Activated B cell treated with CpG ODN at 0.5 μM for 24 hours (primary cell): ENCODE results near the gene PLK5. TPM values are rescaled to one million over a fixed set of nuclear protein-coding genes. Genes with fewer than 3 reads are reported as not detected.

Experiments
- ATAC-seq: fragments of 200-7000 bp; cut with Tn5 transposase; one replicate; pipeline ENCODE4 v1.10.0; 2021; ENCODE audit warnings: low read depth, mild to moderate bottlenecking, moderate library complexity
- CTCF ChIA-PET: fragments of 350-600 bp; sonication (Branson Sonifier 250); formaldehyde crosslinking; loops from one replicate; lab custom pipeline; 2021; ENCODE audit warnings: antibody characterized with exemption; lab: Charles Lee
- POLR2A ChIA-PET: fragments of 350-600 bp; sonication (Branson Sonifier 250); formaldehyde crosslinking; loops from one replicate; lab custom pipeline; 2021; ENCODE audit warnings: antibody characterized with exemption; lab: Charles Lee
- DNase-seq: peaks from one replicate; pipeline ENCODE4 v3.0.0; 2022
- H3K27ac Mint-ChIP-seq: one replicate; pipeline ENCODE4 v1.8.0; 2020; ENCODE audit warnings: mixed read lengths
- H3K27me3 Mint-ChIP-seq: one replicate; pipeline ENCODE4 v1.8.0; 2021; ENCODE audit warnings: mixed read lengths
- H3K36me3 Mint-ChIP-seq: one replicate; pipeline ENCODE4 v1.8.0; 2021; ENCODE audit warnings: low read depth, mixed read lengths
- H3K4me1 Mint-ChIP-seq: one replicate; pipeline ENCODE4 v1.8.0; 2021; ENCODE audit warnings: mixed read lengths
- H3K4me3 Mint-ChIP-seq: one replicate; pipeline ENCODE4 v1.8.0; 2020; ENCODE audit warnings: mild to moderate bottlenecking, mixed read lengths
- H3K9me3 Mint-ChIP-seq: one replicate; pipeline ENCODE4 v1.8.0; 2020; ENCODE audit warnings: mixed read lengths
- intact Hi-C: fragments of 100-400 bp; cut with micrococcal nuclease; formaldehyde crosslinking; loops from one replicate; pipeline ENCODE4 v1.15.1; 2024
- total RNA-seq: library from RNA; stranded (reverse); gene quantifications from 2 replicates; pipeline ENCODE4 v1.2.3, GENCODE V29; 2022
- TF ChIP-seq, protein P1 (sequence below): fragments of 200-600 bp; IDR thresholded peaks from one replicate; pipeline ENCODE4 v1.8.0; 2022; ENCODE audit warnings: antibody characterized with exemption, mild to moderate bottlenecking

PLK5 gene
- total RNA-seq, 1 donor from 2014 or later, result not detected

DNA sequence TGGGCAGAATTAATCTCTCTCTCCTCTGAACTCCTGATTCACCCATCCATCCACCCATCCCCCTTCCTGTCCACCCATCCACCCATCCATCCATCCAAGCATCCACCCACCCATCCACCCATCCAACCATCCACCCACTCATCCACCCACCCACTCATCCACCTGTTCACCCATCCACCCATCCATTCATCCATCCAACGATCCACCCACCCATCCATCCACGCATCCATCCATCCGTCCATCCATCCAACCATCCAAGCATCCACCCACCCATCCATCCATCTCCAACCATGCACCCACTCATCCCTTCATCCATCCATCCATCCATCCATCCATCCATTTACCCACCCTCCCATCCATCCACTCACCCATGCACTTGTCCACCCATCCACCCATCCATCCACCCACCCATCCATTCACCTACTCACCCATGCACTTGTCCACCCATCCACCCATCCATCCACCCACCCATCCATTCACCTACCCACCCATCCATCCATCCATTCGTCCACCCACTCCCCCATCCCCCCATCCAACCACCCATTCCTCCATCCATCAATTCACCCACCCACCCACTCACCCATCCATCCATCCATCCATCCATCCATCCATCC, 25.6 kb downstream of the PLK5 start:
- Mint-ChIP-seq H3K4me3 (no peak overlapping the region), H3K36me3 (no peaks in the 10 kb centered on the region), H3K27me3 (peaks cover 14% of the 10 kb centered on the region), H3K27ac (no peak overlapping the region), H3K9me3 (no peaks in the 10 kb centered on the region), H3K4me1 (peaks cover 6% of the 10 kb centered on the region)
- CTCF ChIA-PET, result interaction anchor here (1.7 kb wide), 1 partner anchor 123 kb away, joined by 6 read pairs; no protein-coding TSS in a partner anchor
- DNase-seq (no peak), ATAC-seq (no peak)
- intact Hi-C loops, result loop anchor here (5.0 kb wide), 1 partner anchor 263 kb away; the partner anchor contains the start of gene ATP8B3
- TF ChIP-seq, protein P1, sequence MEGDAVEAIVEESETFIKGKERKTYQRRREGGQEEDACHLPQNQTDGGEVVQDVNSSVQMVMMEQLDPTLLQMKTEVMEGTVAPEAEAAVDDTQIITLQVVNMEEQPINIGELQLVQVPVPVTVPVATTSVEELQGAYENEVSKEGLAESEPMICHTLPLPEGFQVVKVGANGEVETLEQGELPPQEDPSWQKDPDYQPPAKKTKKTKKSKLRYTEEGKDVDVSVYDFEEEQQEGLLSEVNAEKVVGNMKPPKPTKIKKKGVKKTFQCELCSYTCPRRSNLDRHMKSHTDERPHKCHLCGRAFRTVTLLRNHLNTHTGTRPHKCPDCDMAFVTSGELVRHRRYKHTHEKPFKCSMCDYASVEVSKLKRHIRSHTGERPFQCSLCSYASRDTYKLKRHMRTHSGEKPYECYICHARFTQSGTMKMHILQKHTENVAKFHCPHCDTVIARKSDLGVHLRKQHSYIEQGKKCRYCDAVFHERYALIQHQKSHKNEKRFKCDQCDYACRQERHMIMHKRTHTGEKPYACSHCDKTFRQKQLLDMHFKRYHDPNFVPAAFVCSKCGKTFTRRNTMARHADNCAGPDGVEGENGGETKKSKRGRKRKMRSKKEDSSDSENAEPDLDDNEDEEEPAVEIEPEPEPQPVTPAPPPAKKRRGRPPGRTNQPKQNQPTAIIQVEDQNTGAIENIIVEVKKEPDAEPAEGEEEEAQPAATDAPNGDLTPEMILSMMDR, result no peak
- POLR2A ChIA-PET, result no interaction called here

DNA sequence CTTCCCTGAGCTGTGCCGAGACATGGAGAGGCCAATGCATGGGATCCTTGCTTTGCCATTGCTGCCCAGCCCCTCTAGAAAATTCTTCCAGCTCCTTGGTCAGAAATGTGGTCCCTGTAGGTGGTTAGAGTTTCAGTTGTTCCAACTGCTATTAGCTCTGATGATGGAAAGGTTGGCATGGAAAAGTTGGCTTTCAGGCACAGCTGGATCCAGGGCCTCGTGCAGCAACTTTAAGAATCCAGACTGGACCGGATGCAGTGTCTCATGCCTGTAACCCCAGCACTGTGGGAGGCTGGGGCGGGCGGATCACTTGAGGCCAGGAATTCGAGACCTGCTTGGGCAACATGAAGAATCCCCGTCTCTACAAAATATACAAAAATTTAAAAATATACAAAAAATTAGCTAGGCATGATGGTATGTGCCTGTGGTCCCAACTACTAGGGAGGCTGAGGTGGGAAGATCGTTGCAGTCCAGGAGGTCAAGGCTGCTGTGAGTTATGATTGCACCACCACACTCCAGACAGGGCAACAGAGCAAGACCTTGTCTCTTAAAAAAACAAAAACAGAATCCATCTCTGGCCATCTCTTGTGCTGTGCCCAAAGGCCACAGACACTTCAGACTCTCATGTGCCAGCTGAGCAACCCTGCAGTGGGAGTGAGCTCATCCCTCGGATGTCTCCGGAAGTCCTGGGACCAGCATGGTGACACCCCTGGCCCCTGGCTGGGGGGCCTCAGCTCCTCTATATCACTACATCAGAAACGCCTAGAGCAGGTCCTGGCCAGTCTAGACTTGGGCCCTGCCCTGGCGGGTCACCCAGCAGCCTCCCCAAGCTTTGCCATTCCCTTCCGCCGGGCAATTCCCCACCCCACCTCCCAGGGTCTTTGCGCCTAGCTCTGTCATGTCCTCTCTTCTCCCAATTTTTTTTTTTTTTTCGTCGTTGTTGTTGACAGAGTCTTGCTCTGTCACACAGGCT, 27.5 kb downstream of the PLK5 start:
- ChIA-PET CTCF (no interaction called here), POLR2A (interaction anchor here (0.6 to 0.7 kb wide), 2 partner anchors 960 to 1056 kb away, joined by 3 to 4 read pairs; no protein-coding TSS in a partner anchor)
- Mint-ChIP-seq H3K4me1 (peaks cover under 1% of the 10 kb centered on the region), H3K27ac (no peak overlapping the region), H3K27me3 (peaks cover 10% of the 10 kb centered on the region), H3K4me3 (no peak overlapping the region), H3K36me3 (no peaks in the 10 kb centered on the region), H3K9me3 (no peaks in the 10 kb centered on the region)
- intact Hi-C loops, result no loop called here
- TF ChIP-seq, protein P1, result no peak
- no peak for ATAC-seq
- no peak for DNase-seq

- ATAC-seq (no peak), DNase-seq (no peak)
- H3K4me3 Mint-ChIP-seq, result no peak overlapping the region
- CTCF ChIA-PET, result no interaction called here
- intact Hi-C loops, result no loop called here
- no peak overlapping the region for H3K27ac Mint-ChIP-seq
- H3K9me3 Mint-ChIP-seq, result no peaks in the 10 kb centered on the region
- no peaks in the 10 kb centered on the region for H3K4me1 Mint-ChIP-seq
- POLR2A ChIA-PET, result interaction anchor here (0.6 kb wide), 1 partner anchor 208 kb away, joined by 5 read pairs; no protein-coding TSS in a partner anchor
- H3K27me3 Mint-ChIP-seq, result peaks cover 8% of the 10 kb centered on the region
- H3K36me3 Mint-ChIP-seq, result no peaks in the 10 kb centered on the region
- TF ChIP-seq, protein P1, result no peak
These were observed 29.5 kb downstream of the PLK5 start for GRCh38 chr19:1553415-1553814.

- intact Hi-C loops, result loop anchor here (2.0 kb wide), 1 partner anchor 40 kb away; no protein-coding TSS in a partner anchor
- TF ChIP-seq, protein P1, result no peak
- no peak for DNase-seq
- H3K27me3 Mint-ChIP-seq, result peaks cover 8% of the 10 kb centered on the region
- no peaks in the 10 kb centered on the region for H3K9me3 Mint-ChIP-seq
- ChIA-PET POLR2A (no interaction called here), CTCF (no interaction called here)
- H3K4me3 Mint-ChIP-seq, result no peak overlapping the region
- ATAC-seq, result no peak
- H3K36me3 Mint-ChIP-seq, result no peaks in the 10 kb centered on the region
- H3K27ac Mint-ChIP-seq, result no peak overlapping the region
- H3K4me1 Mint-ChIP-seq, result no peaks in the 10 kb centered on the region
These were observed 31.1 kb downstream of the PLK5 start for GRCh38 chr19:1554968-1555367.
